ENCODE measurements around the gene ORC2. TPM values are rescaled to one million over a fixed set of nuclear protein-coding genes. Genes with fewer than 3 reads are reported as not detected.
A peak's percentile ranks its signal among the peaks of the same experiment; 100 is the strongest.

Gene ORC2
- polyA plus RNA-seq, 3 donors = 3.1 to 5.4 (median 3.9) TPM

DNA sequence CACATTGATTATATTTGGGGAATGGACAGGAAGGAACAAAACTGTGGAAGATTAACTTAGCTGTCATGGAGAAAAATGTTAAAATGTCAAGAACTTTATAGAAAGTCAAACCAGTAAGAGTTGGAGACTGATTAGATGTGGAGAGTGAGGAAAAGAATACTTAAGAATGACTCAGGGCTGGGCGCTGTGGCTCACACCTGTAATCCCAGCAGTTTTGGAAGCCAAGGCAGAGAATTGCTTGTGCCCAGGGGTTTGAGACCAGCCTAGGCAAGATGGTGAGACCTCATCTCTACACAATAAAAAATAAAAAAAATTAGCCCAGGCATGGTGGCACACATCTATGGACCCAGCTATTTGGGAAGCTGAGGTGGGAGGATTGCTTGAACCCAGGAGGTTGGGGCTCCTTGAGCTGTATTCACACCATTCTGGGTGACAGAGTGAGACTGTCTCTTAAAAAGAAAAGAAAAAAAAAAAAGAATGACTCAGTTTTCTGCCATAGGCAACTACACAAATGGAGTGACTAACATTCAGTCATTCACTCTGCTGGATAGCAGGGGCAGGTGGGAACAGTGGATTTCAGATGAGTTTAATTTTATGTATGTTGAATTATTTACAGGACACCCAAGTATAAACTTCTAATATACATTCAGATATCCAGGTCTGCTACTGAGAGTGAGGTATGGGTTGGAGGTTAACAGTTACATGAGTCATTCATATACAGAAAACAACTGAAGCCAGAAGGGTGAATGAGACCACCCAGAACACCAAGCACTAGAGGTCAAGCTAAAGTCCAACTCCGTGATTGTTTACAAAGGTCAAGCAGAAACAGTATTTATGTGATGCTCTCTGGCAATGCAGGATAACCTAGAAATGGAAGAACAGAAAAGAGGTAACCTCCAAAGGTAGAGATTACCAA is 33.9 kb downstream of the ORC2 start:
- WGBS (ENCODE audit: insufficient coverage) = no CpG with 5 or more reads among the region's 2 CpGs
- peak overlapping the region in 5 of 7 donors; percentile 23 to 81 (median 66) for H3K27ac Mint-ChIP-seq
- H3K4me3 Mint-ChIP-seq = no peak overlapping the region
- Histone ChIP-seq H3K27me3 (ENCODE audit: control insufficient read depth in 2 of 2, insufficient read depth in 2 of 2, low read length in 2 of 2) (no peaks in the 10 kb centered on the region), H3K4me3 (replicated peaks in 1 of 3; ENCODE audit: low read depth in 2 of 3, low read length in 3 of 3) (no peak overlapping the region), H3K27ac (ENCODE audit: low read depth in 1 of 2, low read length in 2 of 2) (peak overlapping the region in 1 of 2 donors; percentile 78), H3K9ac (ENCODE audit: insufficient read depth, low read length, poor library complexity, severe bottlenecking) (no peak overlapping the region), H3K4me1 (ENCODE audit: control insufficient read depth in 1 of 2, insufficient read depth in 2 of 2, low read length in 2 of 2) (peaks cover 8 to 22% of the 10 kb centered on the region in 2 donors), H3K4me2 (replicated peaks; ENCODE audit: extremely low read depth, low read length, poor library complexity, severe bottlenecking) (no peak overlapping the region), H3K79me2 (ENCODE audit: insufficient read depth, low read length) (no peaks in the 10 kb centered on the region), H3K9me3 (replicated peaks in 1 of 2; ENCODE audit: control insufficient read depth in 1 of 2, insufficient read depth in 1 of 2, low read length in 2 of 2) (no peaks in the 10 kb centered on the region), H3K36me3 (replicated peaks in 1 of 2; ENCODE audit: control insufficient read depth in 1 of 2, insufficient read depth in 2 of 2, low read length in 2 of 2) (peaks cover 32 to 66% of the 10 kb centered on the region in 2 donors), H2AFZ (ENCODE audit: insufficient read depth, low read depth, low read length, poor library complexity, severe bottlenecking) (no peak overlapping the region), H4K20me1 (ENCODE audit: insufficient read depth, low read length) (no peaks in the 10 kb centered on the region)
- no peak for DNase-seq
- H3K27me3 Mint-ChIP-seq (ENCODE audit: low read depth in 3 of 3) = no peaks in the 10 kb centered on the region
- TF ChIP-seq, protein P1, sequence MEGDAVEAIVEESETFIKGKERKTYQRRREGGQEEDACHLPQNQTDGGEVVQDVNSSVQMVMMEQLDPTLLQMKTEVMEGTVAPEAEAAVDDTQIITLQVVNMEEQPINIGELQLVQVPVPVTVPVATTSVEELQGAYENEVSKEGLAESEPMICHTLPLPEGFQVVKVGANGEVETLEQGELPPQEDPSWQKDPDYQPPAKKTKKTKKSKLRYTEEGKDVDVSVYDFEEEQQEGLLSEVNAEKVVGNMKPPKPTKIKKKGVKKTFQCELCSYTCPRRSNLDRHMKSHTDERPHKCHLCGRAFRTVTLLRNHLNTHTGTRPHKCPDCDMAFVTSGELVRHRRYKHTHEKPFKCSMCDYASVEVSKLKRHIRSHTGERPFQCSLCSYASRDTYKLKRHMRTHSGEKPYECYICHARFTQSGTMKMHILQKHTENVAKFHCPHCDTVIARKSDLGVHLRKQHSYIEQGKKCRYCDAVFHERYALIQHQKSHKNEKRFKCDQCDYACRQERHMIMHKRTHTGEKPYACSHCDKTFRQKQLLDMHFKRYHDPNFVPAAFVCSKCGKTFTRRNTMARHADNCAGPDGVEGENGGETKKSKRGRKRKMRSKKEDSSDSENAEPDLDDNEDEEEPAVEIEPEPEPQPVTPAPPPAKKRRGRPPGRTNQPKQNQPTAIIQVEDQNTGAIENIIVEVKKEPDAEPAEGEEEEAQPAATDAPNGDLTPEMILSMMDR (IDR thresholded peaks at IDR 0.05) = no peak
- no peaks in the 10 kb centered on the region for H3K9me3 Mint-ChIP-seq
- peaks cover 16% of the 10 kb centered on the region for H3K4me1 Mint-ChIP-seq
- peaks cover 31 to 44% of the 10 kb centered on the region in 2 donors for H3K36me3 Mint-ChIP-seq
- intact Hi-C loops (cut with micrococcal nuclease) = no loop called here

DNA sequence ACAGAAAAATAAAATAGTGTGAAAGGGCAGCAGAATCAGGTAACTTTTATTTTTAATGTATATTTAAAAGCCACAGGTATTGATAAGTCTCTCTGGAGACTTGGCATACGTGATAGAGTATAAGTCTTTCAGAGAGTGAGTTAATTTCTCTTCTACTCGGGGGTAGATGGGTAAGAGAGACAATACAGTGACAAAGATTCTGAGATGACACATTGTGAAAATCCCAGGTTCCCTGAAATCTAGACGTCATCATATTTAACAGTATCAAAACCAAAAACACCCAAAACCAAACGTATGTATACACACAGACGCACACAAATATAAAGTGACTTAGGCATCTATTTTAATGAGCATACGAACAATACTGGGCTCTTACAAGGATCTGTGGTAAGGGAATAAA is 41.0 kb downstream of the ORC2 start:
- Mint-ChIP-seq H3K27me3 (ENCODE audit: low read depth in 3 of 3) (no peaks in the 10 kb centered on the region), H3K36me3 (peaks cover 66 to 75% of the 10 kb centered on the region in 2 donors), H3K27ac (no peak overlapping the region), H3K4me3 (no peak overlapping the region), H3K9me3 (peaks cover 0 to 1% (median 0%) of the 10 kb centered on the region in 7 donors), H3K4me1 (no peaks in the 10 kb centered on the region)
- Histone ChIP-seq H3K4me3 (replicated peaks in 1 of 3; ENCODE audit: low read depth in 2 of 3, low read length in 3 of 3) (no peak overlapping the region), H3K4me2 (replicated peaks; ENCODE audit: extremely low read depth, low read length, poor library complexity, severe bottlenecking) (no peak overlapping the region), H3K27ac (ENCODE audit: low read depth in 1 of 2, low read length in 2 of 2) (no peak overlapping the region), H3K27me3 (ENCODE audit: control insufficient read depth in 2 of 2, insufficient read depth in 2 of 2, low read length in 2 of 2) (no peaks in the 10 kb centered on the region), H3K9ac (ENCODE audit: insufficient read depth, low read length, poor library complexity, severe bottlenecking) (no peak overlapping the region), H2AFZ (ENCODE audit: insufficient read depth, low read depth, low read length, poor library complexity, severe bottlenecking) (no peak overlapping the region), H3K79me2 (ENCODE audit: insufficient read depth, low read length) (no peaks in the 10 kb centered on the region), H3K9me3 (replicated peaks in 1 of 2; ENCODE audit: control insufficient read depth in 1 of 2, insufficient read depth in 1 of 2, low read length in 2 of 2) (no peaks in the 10 kb centered on the region), H3K36me3 (replicated peaks in 1 of 2; ENCODE audit: control insufficient read depth in 1 of 2, insufficient read depth in 2 of 2, low read length in 2 of 2) (peaks cover 75 to 93% of the 10 kb centered on the region in 2 donors), H3K4me1 (ENCODE audit: control insufficient read depth in 1 of 2, insufficient read depth in 2 of 2, low read length in 2 of 2) (no peaks in the 10 kb centered on the region), H4K20me1 (ENCODE audit: insufficient read depth, low read length) (no peaks in the 10 kb centered on the region)
- no peak for DNase-seq
- TF ChIP-seq, protein P1 (IDR thresholded peaks at IDR 0.05) = no peak
- intact Hi-C loops (cut with micrococcal nuclease) = no loop called here
- WGBS (ENCODE audit: insufficient coverage) = no CpG with 5 or more reads among the region's 6 CpGs
